ENCODE results near the gene ACE. TPM values are rescaled to one million over a fixed set of nuclear protein-coding genes. Genes with fewer than 3 reads are reported as not detected.

The ACE gene
- total RNA-seq, 1 donor from 2014 or later, result 5.6 TPM

GRCh38 chr17:63538693-63539595 is 62.1 kb downstream of the ACE start:
- no peak for DNase-seq

- DNase-seq, result no peak
Observed at GRCh38 chr17:63540590-63540989, 63.7 kb downstream of the ACE start.

GRCh38 chr17:63542218-63542545 is 65.3 kb downstream of the ACE start:
- DNase-seq, result no peak

GRCh38 chr17:63542942-63543821 is 66.3 kb downstream of the ACE start:
- no peak for DNase-seq

GRCh38 chr17:63543822-63544420 is 67.1 kb downstream of the ACE start:
- DNase-seq, result no peak

GRCh38 chr17:63544467-63545301 is 67.8 kb downstream of the ACE start:
- DNase-seq, result no peak

DNA sequence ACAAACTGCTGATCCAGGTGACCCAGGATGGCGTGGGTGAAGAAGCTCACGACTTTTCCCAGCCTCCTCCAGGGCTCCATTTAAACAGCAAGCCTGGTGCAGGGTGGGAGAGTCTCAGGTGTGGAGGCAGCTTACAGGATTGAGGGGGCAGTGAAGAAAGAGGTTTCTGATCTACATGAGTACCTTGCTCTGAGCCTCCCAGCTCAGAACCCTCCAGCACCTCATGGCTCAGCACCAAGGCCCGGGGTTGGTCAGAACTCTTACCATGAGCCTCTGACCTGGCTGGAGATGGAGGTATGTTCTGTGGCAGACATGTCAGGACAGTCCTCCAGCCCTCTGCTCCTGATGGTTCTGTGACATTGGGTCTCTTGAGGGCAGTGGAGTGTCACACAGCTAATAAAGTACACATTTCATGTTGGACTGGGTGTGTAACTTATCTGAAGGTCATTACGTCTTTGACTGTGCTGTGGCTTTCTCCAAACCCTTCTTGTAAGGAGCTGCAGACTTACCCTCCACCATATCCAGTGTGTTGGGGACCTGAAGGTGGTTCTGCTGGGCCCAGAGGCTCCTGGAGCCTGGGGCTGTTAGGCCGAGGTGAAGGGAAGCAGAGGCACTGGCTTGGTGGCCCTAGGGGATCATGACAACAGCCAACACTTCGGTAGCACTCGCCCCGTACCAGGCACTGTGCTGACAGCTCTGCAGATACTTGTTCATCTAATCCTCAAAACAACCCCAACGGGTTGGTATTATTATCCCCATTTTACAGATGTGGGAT is 69.6 kb downstream of the ACE start:
- no peak for DNase-seq

- no peak for DNase-seq
Observed at GRCh38 chr17:63547083-63547523, 70.2 kb downstream of the ACE start.

Other genes starting within 250 kb of the ACE start
- gene CYB561, start 30.8 kb upstream of the ACE start, total RNA-seq, result 13.0 TPM
- gene KCNH6, start 46.3 kb downstream of the ACE start, total RNA-seq, result not detected
- gene DCAF7, start 73.4 kb downstream of the ACE start, total RNA-seq, result 17.3 TPM
- 7.4 TPM for gene TACO1, start 123.8 kb downstream of the ACE start, total RNA-seq
- 24.6 TPM for gene MAP3K3, start 145.4 kb downstream of the ACE start, total RNA-seq
- 9.5 TPM for gene LIMD2, start 223.1 kb downstream of the ACE start, total RNA-seq